WI38 (cell line): ENCODE results near the gene POLE.

Experiments
- H3K4me3 ChIP-seq: 2 replicates; pipeline ENCODE4 v1.5.1; 2011; ENCODE audit warnings: low read depth, mild to moderate bottlenecking, control low read depth, low read length
- TF ChIP-seq, protein P1 (sequence below): IDR thresholded peaks from 2 replicates; pipeline ENCODE4 v1.5.1; 2012; ENCODE audit warnings: low read depth, mild to moderate bottlenecking, control low read depth, low read length

The POLE gene

DNA sequence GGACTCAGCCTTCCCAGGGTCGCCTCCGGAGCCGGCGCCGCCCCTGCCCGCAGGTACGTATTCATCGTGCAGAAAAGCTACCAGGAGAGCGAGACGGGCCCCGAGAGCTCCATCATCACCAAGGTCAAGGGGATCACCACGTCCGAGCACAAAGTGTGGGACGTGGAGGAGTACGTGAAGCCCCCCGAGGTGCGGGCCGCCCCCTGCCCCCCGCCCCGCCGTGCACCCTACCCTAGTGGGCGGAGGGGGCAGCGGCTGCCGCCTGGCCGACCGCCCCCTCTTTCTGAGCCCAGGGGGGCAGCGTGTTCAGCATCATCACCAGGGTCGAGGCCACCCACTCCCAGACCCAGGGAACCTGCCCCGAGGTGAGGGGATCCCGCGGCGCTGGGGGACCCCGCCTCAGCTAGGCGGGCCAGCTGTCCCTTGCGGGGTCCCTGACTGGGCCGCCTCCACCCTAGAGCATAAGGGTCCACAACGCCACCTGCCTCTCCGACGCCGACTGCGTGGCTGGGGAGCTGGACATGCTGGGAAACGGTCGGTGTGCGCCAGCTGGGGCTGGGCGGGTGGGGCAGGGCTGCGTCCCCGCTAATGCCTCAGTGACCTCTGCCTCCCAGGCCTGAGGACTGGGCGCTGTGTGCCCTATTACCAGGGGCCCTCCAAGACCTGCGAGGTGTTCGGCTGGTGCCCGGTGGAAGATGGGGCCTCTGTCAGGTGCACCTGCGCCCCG is 67.6 kb downstream of the POLE start:
- no peak overlapping the region for H3K4me3 ChIP-seq
- TF ChIP-seq, protein P1, sequence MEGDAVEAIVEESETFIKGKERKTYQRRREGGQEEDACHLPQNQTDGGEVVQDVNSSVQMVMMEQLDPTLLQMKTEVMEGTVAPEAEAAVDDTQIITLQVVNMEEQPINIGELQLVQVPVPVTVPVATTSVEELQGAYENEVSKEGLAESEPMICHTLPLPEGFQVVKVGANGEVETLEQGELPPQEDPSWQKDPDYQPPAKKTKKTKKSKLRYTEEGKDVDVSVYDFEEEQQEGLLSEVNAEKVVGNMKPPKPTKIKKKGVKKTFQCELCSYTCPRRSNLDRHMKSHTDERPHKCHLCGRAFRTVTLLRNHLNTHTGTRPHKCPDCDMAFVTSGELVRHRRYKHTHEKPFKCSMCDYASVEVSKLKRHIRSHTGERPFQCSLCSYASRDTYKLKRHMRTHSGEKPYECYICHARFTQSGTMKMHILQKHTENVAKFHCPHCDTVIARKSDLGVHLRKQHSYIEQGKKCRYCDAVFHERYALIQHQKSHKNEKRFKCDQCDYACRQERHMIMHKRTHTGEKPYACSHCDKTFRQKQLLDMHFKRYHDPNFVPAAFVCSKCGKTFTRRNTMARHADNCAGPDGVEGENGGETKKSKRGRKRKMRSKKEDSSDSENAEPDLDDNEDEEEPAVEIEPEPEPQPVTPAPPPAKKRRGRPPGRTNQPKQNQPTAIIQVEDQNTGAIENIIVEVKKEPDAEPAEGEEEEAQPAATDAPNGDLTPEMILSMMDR, result no peak

DNA sequence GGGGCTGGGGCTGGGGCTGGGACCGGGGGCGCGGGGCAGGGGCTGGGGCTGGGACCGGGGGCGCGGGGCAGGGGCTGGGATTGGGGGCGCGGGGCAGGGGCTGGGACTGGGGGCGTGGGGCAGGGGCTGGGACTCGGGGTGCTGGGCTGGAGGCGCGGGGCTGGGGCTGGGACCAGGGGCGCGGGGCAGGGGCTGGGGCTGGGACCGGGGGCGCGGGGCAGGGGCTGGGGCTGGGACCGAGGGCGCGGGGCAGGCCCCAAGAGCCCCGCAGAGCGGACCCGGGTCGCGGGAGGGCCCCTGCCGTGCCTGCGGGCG is 68.1 kb downstream of the POLE start:
- TF ChIP-seq, protein P1, result no peak
- no peak overlapping the region for H3K4me3 ChIP-seq

DNA sequence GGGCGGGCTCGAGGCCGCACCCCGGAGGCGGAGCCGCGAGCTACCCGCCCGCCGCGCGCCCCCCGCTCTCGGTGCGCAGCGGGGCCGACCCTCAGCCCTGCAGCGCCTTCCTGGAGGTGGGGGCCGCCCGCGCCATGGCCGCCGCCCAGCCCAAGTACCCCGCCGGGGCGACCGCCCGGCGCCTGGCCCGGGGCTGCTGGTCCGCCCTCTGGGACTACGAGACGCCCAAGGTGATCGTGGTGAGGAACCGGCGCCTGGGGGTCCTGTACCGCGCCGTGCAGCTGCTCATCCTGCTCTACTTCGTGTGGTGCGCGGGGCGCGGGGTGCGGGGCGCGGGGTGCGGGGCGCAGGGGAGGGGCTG is 68.5 kb downstream of the POLE start, which contains the start of gene P2RX2:
P2RX2 (plus strand) TSS at position 94 of the 361 bp plus-strand sequence; CDS start at position 135, 41 bp downstream.
- H3K4me3 ChIP-seq, result no peak within 1 kb of the TSS
- TF ChIP-seq, protein P1, result no peak

DNA sequence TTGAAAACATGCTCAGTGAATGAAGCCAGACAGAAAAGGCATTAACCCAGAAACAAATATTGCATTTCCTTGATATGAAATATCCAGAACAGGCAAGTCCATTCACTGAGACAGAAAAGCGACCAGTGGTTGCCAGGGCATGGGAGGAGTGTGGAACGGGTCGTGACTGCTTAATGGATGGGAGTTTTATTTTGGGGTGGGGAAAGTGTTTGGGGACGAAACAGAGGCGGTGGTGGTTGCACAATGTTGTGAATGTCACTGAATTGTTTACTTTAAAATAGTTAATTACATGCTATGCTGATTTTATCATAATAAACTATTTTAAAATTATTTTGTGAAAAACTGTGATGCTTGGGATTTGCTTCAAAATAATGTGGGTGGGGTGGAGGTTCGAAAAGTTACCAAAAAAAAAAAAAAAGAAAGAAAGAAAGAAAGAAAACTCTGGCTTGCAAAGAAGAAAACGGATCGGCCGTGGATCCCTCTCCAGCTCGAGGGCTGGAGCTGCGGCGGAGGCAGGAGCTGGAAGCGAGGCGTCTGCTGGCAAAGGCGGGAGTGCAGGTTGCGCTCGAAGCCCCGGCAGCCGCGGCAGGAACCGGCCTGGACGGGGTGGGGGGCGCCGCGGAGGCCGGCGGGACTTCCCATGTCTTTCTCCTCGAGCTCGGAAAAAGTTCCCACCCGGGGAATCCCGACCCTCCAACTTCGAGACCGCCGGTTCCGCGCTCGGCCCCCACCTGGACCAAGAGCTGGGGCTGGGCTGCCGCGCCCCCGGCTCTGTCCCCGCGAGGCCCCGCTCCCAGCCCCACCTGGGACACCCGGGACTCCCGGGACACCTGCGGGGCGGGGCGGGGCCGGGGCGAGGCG is 69.1 kb downstream of the POLE start:
- H3K4me3 ChIP-seq, result no peak overlapping the region
- TF ChIP-seq, protein P1, result no peak

DNA sequence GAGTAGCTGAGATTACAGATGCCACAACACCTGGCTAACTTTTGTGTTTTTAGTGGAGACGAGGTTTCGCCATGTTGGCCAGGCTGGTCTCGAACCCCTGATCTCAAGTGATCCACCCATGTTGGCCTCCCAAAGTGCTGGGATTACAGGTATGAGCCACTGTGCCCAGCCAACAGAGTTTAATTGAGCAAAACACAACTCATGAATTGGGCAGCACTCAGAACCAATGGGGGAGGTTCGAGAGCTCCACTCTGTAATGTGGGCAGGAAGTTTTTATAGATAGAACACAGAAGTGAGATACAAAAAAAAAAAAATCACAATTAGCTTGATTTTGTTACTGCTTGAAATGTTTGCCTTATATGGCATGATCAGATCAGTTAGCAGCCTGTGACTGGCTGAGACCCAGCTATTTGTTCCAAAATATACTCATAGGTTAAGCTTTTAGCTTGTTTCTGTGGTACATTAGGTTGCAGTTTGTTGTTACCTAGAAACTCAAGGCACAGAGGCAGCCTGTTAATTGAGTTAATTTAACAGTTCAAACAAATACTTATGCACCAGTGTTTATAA is 69.9 kb downstream of the POLE start:
- TF ChIP-seq, protein P1, result no peak
- no peak overlapping the region for H3K4me3 ChIP-seq

DNA sequence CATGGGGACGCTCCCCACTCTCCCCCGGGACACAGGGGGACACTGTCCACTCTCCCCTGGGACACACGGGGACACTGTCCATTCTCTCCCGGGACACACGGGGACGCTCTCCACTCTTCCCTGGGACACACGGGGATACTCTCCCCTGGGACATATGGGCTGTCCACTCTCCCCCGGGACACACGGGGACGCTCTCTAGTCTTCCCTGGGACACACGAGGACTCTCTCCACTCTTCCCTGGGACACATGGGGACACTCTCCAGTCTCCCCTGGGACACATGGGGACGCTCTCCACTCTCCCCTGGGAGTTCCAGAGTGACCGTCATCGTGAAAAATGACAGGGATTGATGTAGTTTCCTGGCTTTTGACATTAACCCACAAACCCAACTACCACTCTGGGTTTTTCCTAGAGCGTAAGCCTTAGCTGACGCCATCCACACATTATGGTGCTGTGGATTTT is 71.5 kb downstream of the POLE start:
- TF ChIP-seq, protein P1, result no peak
- H3K4me3 ChIP-seq, result no peak overlapping the region
